ENCODE measurements around the gene TAMALIN.

Gene TAMALIN

DNA sequence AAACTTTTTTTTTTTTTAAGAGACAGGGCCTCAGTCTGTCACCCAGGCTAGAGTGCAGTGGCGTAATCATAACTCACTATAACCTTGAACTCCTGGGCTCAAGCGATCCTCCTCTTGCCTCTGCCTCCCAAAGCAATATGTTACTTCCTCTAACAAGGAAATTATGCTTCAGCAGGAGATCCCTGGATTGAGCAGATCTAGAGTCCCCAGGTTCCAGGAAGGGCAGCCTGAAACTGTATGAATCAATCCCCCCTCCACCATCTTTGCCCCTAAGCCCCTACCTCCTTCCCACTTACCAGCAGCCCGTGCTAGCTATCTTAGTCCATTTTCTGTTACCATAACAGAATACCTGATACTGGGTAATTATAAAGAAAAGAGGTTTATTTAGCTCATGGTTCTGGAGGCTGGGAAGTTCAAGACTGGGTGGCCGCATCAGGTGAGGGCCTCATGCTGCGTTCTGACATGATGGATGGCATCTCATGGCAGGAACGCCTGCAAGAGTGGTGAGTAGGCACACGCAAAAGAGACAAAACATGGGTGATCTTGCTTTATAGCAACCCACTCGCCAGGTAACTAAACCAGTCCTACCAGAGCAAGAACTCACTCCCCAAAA is 5.0 kb downstream of the TAMALIN start:
- no CpG with 5 or more reads among the region's 8 CpGs for WGBS (ENCODE audit: insufficient coverage, insufficient read length)
- Histone ChIP-seq H3K27me3 (ENCODE audit: control insufficient read depth, insufficient read depth, low read length) (peaks cover 23% of the 10 kb centered on the region; the same call in 1 of the 2 replicates), H3K36me3 (ENCODE audit: control insufficient read depth, insufficient read depth, low read length) (no peaks in the 10 kb centered on the region), H3K4me1 (ENCODE audit: control insufficient read depth, insufficient read depth, low read length) (peaks cover 12% of the 10 kb centered on the region), H3K9me3 (ENCODE audit: control insufficient read depth, insufficient read depth, low read length) (no peaks in the 10 kb centered on the region), H3K27ac (ENCODE audit: low read length) (no peak overlapping the region), H3K4me3 (ENCODE audit: low read length) (no peak overlapping the region)
- no peak for DNase-seq (ENCODE audit: low read depth, low spot score)

GRCh38 chr12:52013626-52014310 is 7.0 kb downstream of the TAMALIN start:
- Histone ChIP-seq H3K4me1 (ENCODE audit: control insufficient read depth, insufficient read depth, low read length) (peaks cover 10% of the 10 kb centered on the region), H3K36me3 (ENCODE audit: control insufficient read depth, insufficient read depth, low read length) (no peaks in the 10 kb centered on the region), H3K4me3 (ENCODE audit: low read length) (no peak overlapping the region), H3K27ac (ENCODE audit: low read length) (no peak overlapping the region), H3K27me3 (ENCODE audit: control insufficient read depth, insufficient read depth, low read length) (peaks cover 10% of the 10 kb centered on the region; the same call in 1 of the 2 replicates), H3K9me3 (ENCODE audit: control insufficient read depth, insufficient read depth, low read length) (no peaks in the 10 kb centered on the region)
- no CpG with 5 or more reads among the region's 16 CpGs for WGBS (ENCODE audit: insufficient coverage, insufficient read length)
- DNase-seq (ENCODE audit: low read depth, low spot score), result no peak

DNA sequence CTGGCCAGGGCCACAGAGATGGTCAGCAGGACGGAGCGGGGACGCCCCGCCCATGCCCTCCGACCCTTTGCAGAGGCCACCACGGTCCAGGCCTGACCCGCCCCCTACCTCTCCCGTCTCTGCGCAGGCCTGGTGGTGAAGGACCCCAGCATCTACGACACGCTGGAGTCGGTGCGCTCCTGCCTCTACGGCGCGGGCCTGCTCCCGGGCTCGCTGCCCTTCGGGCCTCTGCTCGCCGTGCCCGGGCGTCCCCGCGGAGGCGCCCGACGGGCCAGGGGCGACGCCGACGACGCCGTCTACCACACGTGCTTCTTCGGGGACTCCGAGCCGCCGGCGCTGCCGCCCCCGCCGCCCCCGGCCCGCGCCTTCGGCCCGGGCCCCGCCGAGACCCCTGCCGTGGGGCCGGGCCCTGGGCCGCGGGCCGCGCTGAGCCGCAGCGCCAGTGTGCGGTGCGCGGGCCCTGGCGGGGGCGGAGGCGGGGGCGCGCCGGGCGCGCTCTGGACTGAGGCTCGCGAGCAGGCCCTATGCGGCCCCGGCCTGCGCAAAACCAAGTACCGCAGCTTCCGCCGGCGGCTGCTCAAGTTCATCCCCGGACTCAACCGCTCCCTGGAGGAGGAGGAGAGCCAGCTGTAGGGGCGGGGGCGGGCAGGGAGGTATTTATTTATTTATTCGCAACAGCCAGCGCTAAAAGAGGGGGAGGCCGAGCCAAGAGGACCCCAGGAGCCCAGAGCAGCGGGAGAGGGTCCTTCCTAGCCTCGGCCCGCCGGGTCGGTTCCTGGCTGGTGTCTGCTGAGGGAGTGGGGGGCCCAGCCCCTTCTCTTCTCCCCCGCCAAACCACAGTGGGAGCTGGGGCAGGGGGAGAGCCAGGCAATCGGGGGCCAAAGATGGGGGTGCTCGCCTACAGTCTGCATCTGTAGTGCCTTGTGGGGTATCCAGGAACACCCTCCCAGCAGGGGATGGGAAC is 8.1 kb downstream of the TAMALIN start:
- H3K36me3 ChIP-seq (ENCODE audit: control insufficient read depth, insufficient read depth, low read length), result no peaks in the 10 kb centered on the region
- no peaks in the 10 kb centered on the region for H3K9me3 ChIP-seq (ENCODE audit: control insufficient read depth, insufficient read depth, low read length)
- peaks cover 8% of the 10 kb centered on the region for H3K4me1 ChIP-seq (ENCODE audit: control insufficient read depth, insufficient read depth, low read length)
- peaks cover 9% of the 10 kb centered on the region; the same call in 1 of the 2 replicates for H3K27me3 ChIP-seq (ENCODE audit: control insufficient read depth, insufficient read depth, low read length)
- no peak overlapping the region for H3K27ac ChIP-seq (ENCODE audit: low read length)
- no peak for DNase-seq (ENCODE audit: low read depth, low spot score)
- peak overlapping the region; percentile 34; the same call in 1 of the 2 replicates for H3K4me3 ChIP-seq (ENCODE audit: low read length)
- no CpG with 5 or more reads among the region's 93 CpGs for WGBS (ENCODE audit: insufficient coverage, insufficient read length)

- no CpG with 5 or more reads among the region's 10 CpGs for WGBS (ENCODE audit: insufficient coverage, insufficient read length)
- H3K27ac ChIP-seq (ENCODE audit: low read length), result no peak overlapping the region
- H3K4me3 ChIP-seq (ENCODE audit: low read length), result no peak overlapping the region
- no peak for DNase-seq (ENCODE audit: low read depth, low spot score)
- peaks cover 7% of the 10 kb centered on the region for H3K4me1 ChIP-seq (ENCODE audit: control insufficient read depth, insufficient read depth, low read length)
- no peaks in the 10 kb centered on the region for H3K9me3 ChIP-seq (ENCODE audit: control insufficient read depth, insufficient read depth, low read length)
- H3K36me3 ChIP-seq (ENCODE audit: control insufficient read depth, insufficient read depth, low read length), result no peaks in the 10 kb centered on the region
- peaks cover 9% of the 10 kb centered on the region; the same call in 1 of the 2 replicates for H3K27me3 ChIP-seq (ENCODE audit: control insufficient read depth, insufficient read depth, low read length)
Observed at GRCh38 chr12:52015532-52016041, 8.8 kb downstream of the TAMALIN start.

GRCh38 chr12:52018433-52019112 is 11.8 kb downstream of the TAMALIN start:
- Histone ChIP-seq H3K4me3 (ENCODE audit: low read length) (no peak overlapping the region), H3K4me1 (ENCODE audit: control insufficient read depth, insufficient read depth, low read length) (peaks cover 4% of the 10 kb centered on the region; the same call in 1 of the 2 replicates), H3K36me3 (ENCODE audit: control insufficient read depth, insufficient read depth, low read length) (no peaks in the 10 kb centered on the region), H3K27ac (ENCODE audit: low read length) (no peak overlapping the region), H3K27me3 (ENCODE audit: control insufficient read depth, insufficient read depth, low read length) (peaks cover 8% of the 10 kb centered on the region; the same call in 1 of the 2 replicates), H3K9me3 (ENCODE audit: control insufficient read depth, insufficient read depth, low read length) (no peaks in the 10 kb centered on the region)
- DNase-seq (ENCODE audit: low read depth, low spot score), result no peak
- WGBS (ENCODE audit: insufficient coverage, insufficient read length), result no CpG with 5 or more reads among the region's 4 CpGs

- Histone ChIP-seq H3K27ac (ENCODE audit: low read length) (no peak overlapping the region), H3K9me3 (ENCODE audit: control insufficient read depth, insufficient read depth, low read length) (no peaks in the 10 kb centered on the region), H3K4me3 (ENCODE audit: low read length) (no peak overlapping the region), H3K36me3 (ENCODE audit: control insufficient read depth, insufficient read depth, low read length) (no peaks in the 10 kb centered on the region), H3K27me3 (ENCODE audit: control insufficient read depth, insufficient read depth, low read length) (peaks cover 6% of the 10 kb centered on the region; the same call in 1 of the 2 replicates), H3K4me1 (ENCODE audit: control insufficient read depth, insufficient read depth, low read length) (peaks cover 6% of the 10 kb centered on the region; the same call in 1 of the 2 replicates)
- no CpG with 5 or more reads among the region's 13 CpGs for WGBS (ENCODE audit: insufficient coverage, insufficient read length)
- no peak for DNase-seq (ENCODE audit: low read depth, low spot score)
Observed at GRCh38 chr12:52019113-52019770, 12.5 kb downstream of the TAMALIN start.

DNA sequence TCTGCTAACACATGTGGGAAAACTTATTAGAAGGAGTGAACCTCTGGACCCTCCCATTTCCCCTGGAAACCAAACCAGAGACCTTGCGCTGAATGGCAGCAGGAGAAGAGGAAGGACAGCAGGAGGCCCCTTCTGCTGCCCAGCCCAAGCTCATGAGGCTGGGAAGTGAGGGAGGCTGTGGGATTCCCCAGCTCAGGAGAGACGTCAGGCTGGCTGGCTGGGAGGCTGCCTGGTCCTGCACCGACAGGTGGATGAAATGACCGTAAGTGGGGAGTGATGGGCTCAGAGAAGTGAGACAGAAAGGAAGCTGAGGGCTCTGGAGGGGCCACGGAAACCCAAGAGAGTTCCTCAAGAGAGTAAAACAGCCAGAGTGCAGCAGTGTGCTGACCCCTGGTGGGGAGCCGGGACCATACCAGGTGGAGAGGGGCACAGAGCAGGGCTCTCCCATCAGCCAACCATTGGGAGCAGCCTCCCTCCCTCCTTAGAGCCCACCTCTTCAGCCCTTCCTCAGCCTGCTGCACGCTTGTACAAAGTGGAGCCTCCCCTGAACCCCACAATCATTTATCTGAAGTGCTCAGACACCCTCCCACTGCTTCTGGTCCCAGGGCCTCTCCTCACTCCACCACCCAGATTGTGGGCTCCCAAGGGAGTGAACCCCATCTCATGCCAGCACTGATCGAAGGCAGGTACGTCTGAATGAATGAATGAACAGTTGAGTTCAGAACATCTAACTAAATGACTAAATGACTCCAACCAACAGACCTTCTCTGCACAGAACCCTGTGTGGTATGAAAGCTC is 14.0 kb downstream of the TAMALIN start:
- Histone ChIP-seq H3K9me3 (ENCODE audit: control insufficient read depth, insufficient read depth, low read length) (no peaks in the 10 kb centered on the region), H3K36me3 (ENCODE audit: control insufficient read depth, insufficient read depth, low read length) (no peaks in the 10 kb centered on the region), H3K4me1 (ENCODE audit: control insufficient read depth, insufficient read depth, low read length) (peaks cover 4% of the 10 kb centered on the region; the same call in 1 of the 2 replicates), H3K27me3 (ENCODE audit: control insufficient read depth, insufficient read depth, low read length) (peaks cover 2% of the 10 kb centered on the region; the same call in 1 of the 2 replicates), H3K27ac (ENCODE audit: low read length) (no peak overlapping the region), H3K4me3 (ENCODE audit: low read length) (no peak overlapping the region)
- no CpG with 5 or more reads among the region's 9 CpGs for WGBS (ENCODE audit: insufficient coverage, insufficient read length)
- no peak for DNase-seq (ENCODE audit: low read depth, low spot score)

- H3K4me1 ChIP-seq (ENCODE audit: control insufficient read depth, insufficient read depth, low read length), result peaks cover 5% of the 10 kb centered on the region; the same call in 1 of the 2 replicates
- DNase-seq (ENCODE audit: low read depth, low spot score), result no peak
- H3K9me3 ChIP-seq (ENCODE audit: control insufficient read depth, insufficient read depth, low read length), result no peaks in the 10 kb centered on the region
- no CpG with 5 or more reads among the region's 14 CpGs for WGBS (ENCODE audit: insufficient coverage, insufficient read length)
- H3K27me3 ChIP-seq (ENCODE audit: control insufficient read depth, insufficient read depth, low read length), result peaks cover 2% of the 10 kb centered on the region; the same call in 1 of the 2 replicates
- H3K4me3 ChIP-seq (ENCODE audit: low read length), result peak overlapping the region; percentile 48; the same call in 1 of the 2 replicates
- no peaks in the 10 kb centered on the region for H3K36me3 ChIP-seq (ENCODE audit: control insufficient read depth, insufficient read depth, low read length)
- H3K27ac ChIP-seq (ENCODE audit: low read length), result no peak overlapping the region
Observed at GRCh38 chr12:52022841-52023181, 16.1 kb downstream of the TAMALIN start.
